SW 1271 (cell line): Measurements from ENCODE around the gene PRIM2.
"Not testable (repeated sequence)": the region's sequence is repeated elsewhere in the genome, so short reads cannot be mapped to it uniquely, and the experiment has no call there.

Experiments used
- DNase-seq, 2 experiments: peaks; one replicate each; lab custom pipeline; 2025; lab: John Stamatoyannopoulos, UW

The PRIM2 gene

DNA sequence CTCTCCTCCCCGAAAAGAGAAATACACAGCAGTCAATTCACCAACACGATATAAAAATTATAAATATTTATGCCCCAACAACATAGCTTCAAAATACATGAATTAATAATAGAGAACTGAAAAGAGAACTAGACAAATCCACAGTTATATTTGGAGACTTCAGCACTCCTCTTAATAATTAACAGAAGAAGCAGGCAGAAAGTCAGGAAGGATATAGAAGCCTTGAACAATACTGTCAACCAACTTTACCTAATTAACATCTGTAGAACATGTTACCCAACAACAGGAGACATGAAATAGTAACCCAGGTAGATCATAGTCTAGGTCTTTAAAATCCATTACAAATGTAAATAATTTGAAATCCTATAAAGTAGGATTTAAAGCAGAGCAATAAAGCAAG is 293.2 kb downstream of the PRIM2 start:
- DNase-seq, result not testable (repeated sequence)

DNA sequence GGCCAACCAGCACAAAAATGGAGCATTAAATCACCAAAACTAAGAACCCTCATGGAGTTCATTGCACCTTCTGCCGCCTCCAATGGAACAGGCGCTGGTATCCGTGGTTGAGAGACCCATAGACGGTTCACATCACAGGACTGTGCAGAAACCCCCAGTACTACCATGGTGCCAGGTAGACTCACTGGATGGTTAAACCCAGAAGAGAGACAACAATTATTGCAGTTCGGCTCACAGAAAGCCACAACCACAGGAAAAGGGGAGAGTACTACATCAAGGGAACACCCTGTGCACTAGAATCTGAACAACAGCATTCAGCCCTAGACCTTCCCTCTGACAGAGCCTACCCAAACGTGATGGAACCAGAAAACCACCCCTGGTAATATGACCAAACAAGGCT is 301.5 kb downstream of the PRIM2 start:
- DNase-seq, result not testable (repeated sequence)

DNA sequence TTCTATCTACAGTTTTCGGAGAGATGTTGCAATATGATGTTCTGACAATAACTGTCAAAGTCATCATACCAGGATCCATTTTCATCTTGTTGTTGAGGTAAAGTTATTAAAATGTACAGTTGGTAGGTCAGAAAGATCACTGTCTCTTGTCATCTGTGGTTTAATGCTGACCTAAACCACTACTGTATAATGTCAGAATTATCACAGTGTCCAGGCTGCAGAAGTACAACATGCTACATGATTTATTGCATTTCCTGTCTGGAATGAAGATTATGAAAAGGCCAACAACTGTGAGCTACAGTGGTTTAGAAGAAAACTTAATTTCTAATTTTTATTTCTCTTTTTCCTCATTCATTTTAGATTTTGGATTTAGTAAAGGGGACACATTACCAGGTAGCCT is 314.3 kb downstream of the PRIM2 start:
- DNase-seq, result not testable (repeated sequence)

DNA sequence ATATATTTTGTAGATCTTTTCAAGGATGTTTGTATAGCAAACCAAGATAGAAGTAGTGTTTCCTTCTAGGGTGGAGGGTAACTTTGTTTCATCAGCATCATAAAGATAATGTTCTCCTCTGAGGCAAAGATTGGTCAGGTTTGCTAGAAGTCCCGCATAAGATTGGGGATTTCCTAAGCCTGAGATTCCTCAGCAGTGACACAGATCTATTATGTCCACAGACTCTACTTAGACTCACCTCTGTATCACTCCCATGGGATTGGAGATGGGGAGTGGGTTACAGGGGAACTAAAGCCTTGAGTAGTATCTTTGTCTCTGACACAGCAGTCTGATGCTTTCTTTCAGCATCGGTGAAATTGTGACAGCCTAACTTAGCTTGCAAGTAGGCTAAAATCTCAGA is 341.1 kb downstream of the PRIM2 start:
- DNase-seq, result not testable (repeated sequence)

DNA sequence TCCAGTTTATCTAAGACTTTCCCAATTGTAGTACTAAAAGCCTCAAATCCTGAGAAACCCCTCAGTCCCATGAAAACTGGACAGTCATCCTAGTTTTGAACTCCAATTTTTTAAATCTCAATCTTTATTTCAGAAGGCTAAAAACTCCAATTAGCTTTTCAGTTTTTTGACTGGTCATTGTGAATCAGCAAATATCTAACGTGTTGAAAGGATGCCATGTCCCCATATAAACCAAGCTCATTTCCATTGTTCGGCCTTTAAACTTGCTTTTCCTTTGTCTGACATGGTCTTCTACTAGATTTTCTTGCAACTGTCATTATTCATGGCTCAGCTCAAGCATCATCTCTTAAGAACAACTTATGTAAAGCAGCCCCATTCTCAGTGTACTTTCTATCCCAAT is 342.4 kb downstream of the PRIM2 start:
- DNase-seq, result not testable (repeated sequence)

DNA sequence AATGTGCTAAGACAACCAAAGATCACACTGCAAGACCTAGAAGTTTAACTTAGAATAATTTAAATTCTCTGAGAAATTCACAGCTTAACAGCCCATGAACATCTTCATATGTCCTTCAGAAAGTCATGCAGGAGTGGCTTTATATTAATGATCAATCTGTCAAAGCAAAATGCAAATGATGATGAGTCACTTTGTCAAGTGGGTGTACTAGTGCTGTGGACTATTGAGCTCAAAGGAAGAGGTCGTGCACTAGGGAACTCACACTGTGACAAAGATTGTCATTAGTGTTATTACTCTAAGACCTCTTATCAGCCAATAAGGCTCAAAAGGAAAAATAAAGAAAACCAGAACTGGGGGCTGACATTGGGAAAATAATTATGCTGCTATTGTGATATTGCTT is 343.5 kb downstream of the PRIM2 start:
- not testable (repeated sequence) for DNase-seq

DNA sequence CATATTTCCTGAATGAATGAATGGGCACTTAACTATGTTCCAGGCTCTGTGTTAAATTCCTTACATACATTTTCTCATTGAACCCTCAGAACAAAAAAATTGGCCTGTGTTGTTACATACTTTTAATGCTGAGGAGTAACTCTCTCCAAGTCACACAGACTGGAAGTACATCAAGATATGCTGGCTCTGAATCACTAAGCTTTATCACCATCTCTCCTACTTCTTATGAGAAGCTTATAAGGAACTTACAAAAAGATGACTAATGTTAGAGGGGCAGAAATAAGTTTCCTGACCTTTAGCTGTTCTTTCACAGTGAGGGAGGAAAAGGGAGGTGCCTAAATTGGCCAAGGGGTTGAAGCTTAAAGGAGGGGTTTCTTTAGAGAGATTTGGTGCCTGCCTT is 350.7 kb downstream of the PRIM2 start:
- DNase-seq, result not testable (repeated sequence)

DNA sequence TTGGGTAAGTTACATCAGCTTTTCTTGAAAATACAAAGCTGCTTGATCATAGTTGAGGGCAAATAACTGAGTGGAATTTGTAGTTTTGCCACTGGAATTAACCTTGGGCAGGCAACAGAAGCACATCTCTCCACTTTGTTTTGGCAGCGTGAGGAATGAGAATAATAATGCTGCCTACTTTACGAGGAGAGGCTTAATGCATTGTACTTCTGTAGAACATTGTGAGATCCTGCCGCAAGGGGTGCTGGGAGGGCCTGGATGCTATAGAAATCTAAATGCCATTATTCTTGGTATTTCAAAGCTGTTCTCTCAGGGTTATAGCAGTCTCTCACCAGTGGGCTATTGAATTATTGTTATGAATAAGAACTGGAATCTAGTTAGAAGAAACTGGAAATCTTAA is 353.8 kb downstream of the PRIM2 start:
- DNase-seq, result not testable (repeated sequence)

DNA sequence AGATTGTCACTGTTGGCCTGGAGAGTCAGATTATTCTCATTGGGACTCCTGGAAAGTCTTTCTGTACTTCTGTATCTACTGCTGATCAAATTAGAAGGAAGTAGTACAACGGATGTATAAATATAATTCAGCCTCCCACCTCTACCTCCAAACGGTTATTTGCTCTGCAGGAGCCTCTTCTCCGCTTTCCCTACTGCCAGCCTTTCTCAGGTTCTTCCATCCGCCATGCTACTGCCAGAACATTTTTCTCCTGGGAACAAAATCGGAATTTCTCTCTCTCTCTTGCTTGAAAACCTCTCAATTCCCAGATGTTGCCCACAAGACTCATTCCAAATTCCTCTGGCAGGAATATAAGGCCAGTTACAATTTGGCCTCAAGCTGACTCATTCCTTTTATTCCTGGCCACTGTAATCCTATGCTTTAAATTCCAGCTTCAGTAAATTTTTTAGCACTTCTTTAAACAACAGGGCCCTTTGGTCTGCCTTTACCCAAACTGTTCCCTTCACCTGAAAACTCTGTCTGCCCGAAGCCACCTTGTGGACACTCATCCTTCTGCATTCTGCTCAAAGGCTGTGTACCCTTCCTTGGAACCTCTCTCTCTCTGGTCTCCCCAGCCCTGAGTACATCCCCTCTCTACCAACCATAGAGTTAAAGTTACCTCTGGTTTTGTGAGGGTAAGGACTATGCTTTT is 354.7 kb downstream of the PRIM2 start:
- peak in 1 of 2 experiments; percentile 4 for DNase-seq

DNA sequence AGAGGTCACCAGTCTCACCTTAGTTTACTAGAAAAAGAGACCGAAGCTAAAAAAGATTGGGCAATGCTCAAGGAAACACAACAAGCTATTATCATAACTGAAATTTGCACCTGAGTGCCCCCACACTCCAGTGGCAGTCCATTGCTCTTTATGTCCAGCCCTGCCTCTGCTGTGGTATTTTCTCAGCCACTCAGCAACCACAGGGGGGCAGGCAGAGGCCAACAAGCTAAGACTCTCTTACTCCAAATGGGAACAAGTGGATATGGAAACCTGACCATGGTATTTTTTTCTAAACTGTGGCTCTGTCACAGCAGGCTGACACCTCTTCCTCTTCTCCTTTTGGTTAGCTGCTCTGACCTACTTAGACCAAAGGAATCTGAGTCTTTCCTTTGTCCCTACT is 355.9 kb downstream of the PRIM2 start:
- DNase-seq, result not testable (repeated sequence)

DNA sequence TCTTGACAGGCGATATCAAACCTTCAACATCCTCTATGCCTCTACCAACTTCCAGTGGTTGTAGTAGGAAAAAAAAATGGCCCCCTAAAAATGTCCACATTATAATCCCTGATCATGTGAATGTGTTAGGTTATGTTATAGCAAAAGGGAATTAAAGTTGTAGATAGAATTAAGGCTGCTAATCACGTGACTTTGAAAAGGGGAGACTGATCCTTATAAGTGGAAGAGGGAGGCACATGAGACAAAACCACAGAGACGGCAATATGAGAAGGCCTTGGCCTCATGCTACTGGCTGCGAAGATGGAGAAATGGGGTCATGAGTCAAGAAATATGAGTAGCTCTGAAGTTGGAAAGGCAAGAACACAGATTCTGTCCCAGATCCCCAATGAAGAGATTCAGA is 358.0 kb downstream of the PRIM2 start:
- not testable (repeated sequence) for DNase-seq

DNA sequence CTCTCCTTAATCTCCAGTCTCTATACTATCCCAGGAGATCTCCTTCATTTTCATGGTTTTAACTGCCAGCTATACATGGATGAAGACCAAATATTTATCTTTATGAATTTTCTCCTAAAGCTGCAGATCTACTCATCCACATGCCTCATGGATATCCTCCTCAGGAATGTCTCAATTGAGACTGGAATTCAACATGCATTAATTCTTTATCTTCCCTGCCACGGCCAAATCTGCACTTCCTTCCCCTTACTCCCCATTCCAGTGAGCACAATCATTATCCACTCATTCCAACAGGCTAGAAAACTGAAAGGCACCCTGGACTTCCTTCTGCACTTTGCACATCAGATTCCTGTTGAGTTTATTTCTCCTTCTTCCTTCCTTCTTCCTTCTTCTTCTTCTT is 379.0 kb downstream of the PRIM2 start:
- DNase-seq, result not testable (repeated sequence)
